NB4 (cell line): ENCODE measurements around the gene ZNF490.
"Not testable (repeated sequence)": the region's sequence is repeated elsewhere in the genome, so short reads cannot be mapped to it uniquely, and the experiment has no call there.

Experiments used
- DNase-seq: peaks from one replicate; pipeline ENCODE4 v3.0.0; 2010; ENCODE audit warnings: low read depth
- H3K4me3 ChIP-seq: one replicate; pipeline ENCODE4 v1.5.1; 2011; ENCODE audit warnings: mild to moderate bottlenecking, low read depth, low read length, moderate library complexity
- MYC ChIP-seq: IDR thresholded peaks from 2 replicates; pipeline ENCODE4 v1.6.1; 2011; ENCODE audit warnings: low read depth, low read length
- POLR2A ChIP-seq: IDR thresholded peaks from 2 replicates; pipeline ENCODE4 v1.6.1; 2011; ENCODE audit warnings: mild to moderate bottlenecking; ENCODE audit not compliant: insufficient read length; ENCODE audit errors: extremely low read depth
- TF ChIP-seq, protein P1 (sequence below): IDR thresholded peaks from one replicate; pipeline ENCODE4 v1.5.1; 2012; ENCODE audit warnings: low read depth, low read length
- TF ChIP-seq, protein P2 (sequence below): IDR thresholded peaks from 2 replicates; pipeline ENCODE4 v1.6.1; 2011; ENCODE audit warnings: low read depth, low read length

ZNF490 gene

DNA sequence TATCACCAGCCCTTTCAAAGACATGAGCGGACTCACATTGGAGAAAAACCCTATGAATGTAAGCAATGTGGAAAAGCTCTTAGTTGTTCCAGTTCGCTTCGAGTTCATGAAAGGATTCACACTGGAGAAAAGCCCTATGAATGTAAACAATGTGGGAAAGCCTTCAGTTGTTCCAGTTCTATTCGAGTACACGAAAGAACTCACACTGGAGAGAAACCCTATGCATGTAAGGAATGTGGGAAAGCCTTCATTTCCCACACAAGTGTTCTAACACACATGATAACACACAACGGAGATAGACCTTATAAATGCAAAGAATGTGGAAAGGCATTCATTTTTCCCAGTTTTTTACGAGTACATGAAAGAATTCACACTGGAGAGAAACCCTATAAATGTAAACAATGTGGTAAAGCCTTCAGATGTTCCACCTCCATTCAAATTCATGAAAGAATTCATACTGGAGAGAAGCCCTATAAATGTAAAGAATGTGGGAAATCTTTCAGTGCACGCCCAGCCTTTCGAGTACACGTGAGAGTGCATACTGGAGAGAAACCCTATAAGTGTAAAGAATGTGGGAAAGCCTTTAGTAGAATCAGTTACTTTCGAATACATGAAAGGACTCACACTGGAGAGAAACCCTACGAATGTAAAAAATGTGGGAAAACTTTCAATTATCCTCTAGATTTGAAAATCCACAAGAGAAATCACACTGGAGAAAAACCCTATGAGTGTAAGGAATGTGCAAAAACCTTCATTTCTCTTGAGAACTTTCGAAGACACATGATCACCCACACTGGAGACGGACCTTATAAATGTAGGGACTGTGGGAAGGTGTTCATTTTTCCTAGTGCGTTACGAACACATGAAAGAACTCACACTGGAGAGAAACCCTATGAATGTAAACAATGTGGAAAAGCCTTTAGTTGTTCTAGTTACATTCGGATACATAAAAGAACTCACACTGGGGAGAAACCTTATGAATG, 17.7 kb upstream of the ZNF490 start:
- no peak for DNase-seq
- no peak overlapping the region for H3K4me3 ChIP-seq
- TF ChIP-seq, protein P1, sequence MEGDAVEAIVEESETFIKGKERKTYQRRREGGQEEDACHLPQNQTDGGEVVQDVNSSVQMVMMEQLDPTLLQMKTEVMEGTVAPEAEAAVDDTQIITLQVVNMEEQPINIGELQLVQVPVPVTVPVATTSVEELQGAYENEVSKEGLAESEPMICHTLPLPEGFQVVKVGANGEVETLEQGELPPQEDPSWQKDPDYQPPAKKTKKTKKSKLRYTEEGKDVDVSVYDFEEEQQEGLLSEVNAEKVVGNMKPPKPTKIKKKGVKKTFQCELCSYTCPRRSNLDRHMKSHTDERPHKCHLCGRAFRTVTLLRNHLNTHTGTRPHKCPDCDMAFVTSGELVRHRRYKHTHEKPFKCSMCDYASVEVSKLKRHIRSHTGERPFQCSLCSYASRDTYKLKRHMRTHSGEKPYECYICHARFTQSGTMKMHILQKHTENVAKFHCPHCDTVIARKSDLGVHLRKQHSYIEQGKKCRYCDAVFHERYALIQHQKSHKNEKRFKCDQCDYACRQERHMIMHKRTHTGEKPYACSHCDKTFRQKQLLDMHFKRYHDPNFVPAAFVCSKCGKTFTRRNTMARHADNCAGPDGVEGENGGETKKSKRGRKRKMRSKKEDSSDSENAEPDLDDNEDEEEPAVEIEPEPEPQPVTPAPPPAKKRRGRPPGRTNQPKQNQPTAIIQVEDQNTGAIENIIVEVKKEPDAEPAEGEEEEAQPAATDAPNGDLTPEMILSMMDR, result no peak
- TF ChIP-seq POLR2A (no peak), MYC (no peak)
- TF ChIP-seq, protein P2, sequence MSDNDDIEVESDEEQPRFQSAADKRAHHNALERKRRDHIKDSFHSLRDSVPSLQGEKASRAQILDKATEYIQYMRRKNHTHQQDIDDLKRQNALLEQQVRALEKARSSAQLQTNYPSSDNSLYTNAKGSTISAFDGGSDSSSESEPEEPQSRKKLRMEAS, result no peak

- TF ChIP-seq POLR2A (no peak), MYC (no peak)
- TF ChIP-seq, protein P2, result no peak
- TF ChIP-seq, protein P1, result no peak
- no peak for DNase-seq
These were observed 16.3 kb upstream of the ZNF490 start for GRCh38 chr19:12626958-12627357.

GRCh38 chr19:12623361-12624031, 12.9 kb upstream of the ZNF490 start:
- TF ChIP-seq, protein P1, result no peak
- TF ChIP-seq, protein P2, result no peak
- no peak for TF ChIP-seq MYC
- no peak for TF ChIP-seq POLR2A
- DNase-seq, result no peak
- H3K4me3 ChIP-seq, result no peak overlapping the region

More at GRCh38 chr19:12626958-12627357, 16.3 kb upstream of the ZNF490 start:
- H3K4me3 ChIP-seq, result no peak overlapping the region

DNA sequence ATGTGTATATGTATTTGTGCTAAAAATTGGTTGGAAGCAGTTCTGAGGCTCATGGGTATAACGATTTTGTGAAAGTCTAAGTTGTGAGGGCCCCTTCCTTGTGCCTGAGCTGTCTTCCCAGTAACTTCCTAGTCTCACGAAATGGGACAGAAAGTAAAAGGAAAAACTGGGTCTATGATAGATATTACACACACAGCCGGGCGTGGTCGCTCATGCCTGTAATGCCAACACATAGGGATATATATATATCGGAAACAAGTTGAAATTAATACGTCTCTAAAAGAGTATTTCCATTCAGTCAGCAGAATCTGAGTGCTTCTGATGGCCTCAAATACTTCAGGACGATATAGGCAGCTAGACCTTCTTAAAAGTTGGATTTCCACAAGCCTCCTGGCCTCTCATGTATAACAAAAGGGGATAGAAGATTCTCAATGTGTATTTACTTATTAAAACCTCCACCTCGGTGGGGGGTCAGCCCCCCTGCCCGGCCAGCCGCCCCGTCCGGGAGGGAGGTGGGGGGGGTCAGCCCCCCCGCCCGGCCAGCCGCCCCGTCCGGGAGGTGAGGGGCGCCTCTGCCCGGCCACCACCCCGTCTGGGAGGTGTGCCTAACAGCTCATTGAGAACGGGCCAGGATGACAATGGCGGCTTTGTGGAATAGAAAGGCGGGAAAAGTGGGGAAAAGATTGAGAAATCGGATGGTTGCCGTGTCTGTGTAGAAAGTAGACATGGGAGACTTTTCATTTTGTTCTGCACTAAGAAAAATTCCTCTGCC, 10.8 kb upstream of the ZNF490 start:
- DNase-seq, H3K4me3 ChIP-seq: not testable (repeated sequence)

- DNase-seq, result no peak
- TF ChIP-seq POLR2A (no peak), MYC (no peak)
- TF ChIP-seq, protein P2, result no peak
- TF ChIP-seq, protein P1, result no peak
- no peak overlapping the region for H3K4me3 ChIP-seq
These were observed 7.0 kb upstream of the ZNF490 start for GRCh38 chr19:12617646-12618045.
